T-helper 1 cell (primary cell): ENCODE results near the gene MAD1L1.
A peak's percentile ranks its signal among the peaks of the same experiment; 100 is the strongest.

Experiments used
- DNase-seq, 5 donors: peaks; one replicate each; pipeline ENCODE4 v3.0.0-alpha.2; 2012 to 2020

MAD1L1 gene

DNA sequence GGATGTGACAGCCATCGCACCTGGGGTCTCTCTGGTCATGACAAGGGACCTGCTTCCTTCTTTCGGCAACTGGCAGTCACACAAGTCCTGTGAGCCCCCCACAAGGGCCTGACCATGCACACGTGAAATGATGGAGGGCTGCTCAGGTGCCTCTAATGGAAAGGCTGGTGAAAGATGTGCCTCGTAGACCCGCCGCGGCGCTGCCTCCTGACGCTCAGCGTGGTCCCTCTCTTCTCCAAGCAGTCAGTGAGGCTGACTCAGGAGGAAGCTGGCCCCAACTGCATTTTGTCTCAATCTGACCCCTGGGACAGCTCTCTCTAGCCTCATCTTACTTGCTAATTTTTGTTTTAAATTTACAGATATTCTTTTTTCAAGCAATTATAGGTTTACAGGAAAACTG lies 100.9 kb downstream of the MAD1L1 start:
- DNase-seq, result no peak

DNA sequence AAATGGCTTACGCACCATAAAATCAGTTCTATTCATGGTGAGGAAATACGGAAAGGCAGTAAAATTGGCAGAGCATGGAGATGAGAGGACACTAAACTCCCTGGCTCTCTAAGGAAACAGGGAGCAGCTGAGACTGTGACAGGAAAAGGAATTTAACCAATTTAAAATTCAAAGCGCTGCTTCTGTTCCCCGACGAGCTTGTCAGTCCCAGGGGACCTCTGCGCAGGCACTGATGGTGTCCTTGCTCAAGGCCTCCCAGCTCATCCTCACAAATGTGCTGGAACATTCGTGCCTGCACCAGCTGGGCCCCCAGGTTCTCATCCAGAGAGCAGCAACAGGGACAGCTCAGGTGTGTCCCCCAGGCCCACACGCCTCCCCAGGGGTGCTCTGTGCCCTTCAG lies 101.4 kb downstream of the MAD1L1 start:
- DNase-seq, result no peak

DNA sequence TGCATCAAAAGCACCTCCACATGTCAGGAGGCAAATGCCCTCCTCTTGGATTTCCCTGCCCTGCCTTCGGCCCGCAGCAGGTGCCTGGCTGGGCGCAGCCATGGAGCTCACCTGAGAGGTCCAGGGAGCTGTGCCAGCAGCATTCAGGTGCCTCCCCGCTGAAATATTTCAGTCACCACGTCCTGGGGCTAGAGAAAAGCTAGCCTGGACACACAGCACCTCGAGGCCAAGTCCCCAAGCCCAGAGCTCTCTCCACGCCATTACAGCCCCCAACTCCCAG lies 102.7 kb downstream of the MAD1L1 start:
- no peak for DNase-seq

DNA sequence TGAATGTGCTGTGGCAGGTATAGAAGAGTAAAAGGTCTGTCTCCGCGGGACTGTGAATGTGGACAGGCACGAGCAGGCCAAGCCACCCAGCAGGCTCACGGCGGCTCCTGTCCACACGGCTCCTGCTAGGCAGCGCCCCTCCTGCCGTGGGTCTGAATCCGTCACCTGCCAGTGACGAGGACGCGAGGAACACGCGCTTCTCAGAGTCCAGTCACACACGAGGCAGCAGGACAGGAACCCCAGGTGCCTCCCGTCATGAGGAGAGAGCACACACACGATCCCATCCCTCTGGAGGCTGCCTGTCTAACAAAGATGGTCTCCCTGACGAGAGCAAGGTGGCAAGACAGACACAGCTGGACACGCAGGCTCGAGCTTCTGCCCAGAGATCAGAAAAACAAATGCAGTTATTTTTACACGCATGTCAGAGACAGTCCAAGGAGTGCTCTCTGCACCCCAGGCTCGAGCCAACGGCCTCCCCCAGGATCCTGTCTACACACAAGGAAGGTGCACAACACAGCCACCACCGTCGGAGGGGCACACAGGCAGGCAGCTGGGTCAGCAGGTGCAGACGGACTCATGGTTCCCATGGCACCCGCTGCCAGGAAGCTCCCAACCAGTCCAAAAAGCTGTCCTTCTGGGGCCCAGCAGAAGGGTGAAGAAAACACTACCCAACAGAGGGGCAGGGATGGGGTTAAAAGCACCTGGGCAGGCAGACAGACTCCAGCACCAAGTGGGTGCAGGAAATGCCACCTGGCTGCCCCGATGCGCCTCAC lies 103.2 kb downstream of the MAD1L1 start:
- DNase-seq, result no peak

DNA sequence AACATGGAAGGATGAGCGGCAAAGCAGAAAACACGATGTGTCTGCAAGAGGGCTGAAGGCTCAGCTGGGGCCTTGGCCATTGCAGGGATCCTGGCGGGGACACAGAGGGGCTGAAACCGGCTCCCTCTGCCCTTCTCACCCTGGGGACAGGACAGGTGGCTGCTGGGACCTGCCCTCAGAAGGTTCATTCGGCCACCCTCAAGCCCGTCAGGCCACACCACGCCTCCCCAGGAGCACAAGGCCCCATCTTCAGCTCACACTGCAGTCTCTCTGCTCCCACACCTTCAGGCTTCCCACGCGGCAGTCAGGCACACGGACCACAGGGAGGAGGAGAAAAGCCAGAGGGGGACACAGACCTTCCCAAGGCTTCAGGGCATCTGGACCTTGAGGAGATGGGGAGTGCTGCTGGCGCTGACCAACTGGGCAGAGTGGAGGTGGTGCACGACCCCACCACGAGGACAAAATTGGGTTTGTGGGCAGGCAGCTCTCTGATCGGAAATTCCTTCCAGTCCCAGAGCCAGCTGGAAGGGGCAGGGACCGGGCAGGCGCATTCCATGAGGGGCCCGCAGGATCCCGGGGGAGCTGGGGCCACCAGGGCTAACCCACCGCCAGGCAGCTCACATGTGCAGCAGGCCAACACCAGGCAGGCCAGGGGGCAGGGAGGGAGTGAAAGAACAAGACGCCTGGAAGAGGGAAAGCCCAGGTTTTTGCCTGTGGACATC lies 104.0 kb downstream of the MAD1L1 start:
- no peak for DNase-seq

DNA sequence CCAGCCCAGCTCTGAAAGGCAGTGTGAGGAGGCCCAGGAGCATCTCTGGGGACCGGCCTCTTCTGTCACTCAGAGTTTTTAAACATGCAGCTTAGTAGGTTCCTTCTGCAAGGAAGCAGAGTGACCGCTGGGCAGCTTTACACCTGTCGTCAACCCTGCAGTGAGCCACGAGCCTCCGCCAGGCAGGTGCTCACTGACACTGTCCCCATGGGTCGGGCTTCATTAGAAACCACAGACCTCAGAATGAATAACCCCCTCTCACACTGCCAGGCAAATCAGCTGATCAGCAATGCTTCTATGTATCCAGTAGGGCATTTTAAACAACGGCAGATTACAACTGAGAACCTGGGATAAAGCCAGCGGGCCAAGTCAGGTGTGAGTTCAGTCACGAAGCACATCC lies 106.1 kb downstream of the MAD1L1 start:
- no peak for DNase-seq

DNA sequence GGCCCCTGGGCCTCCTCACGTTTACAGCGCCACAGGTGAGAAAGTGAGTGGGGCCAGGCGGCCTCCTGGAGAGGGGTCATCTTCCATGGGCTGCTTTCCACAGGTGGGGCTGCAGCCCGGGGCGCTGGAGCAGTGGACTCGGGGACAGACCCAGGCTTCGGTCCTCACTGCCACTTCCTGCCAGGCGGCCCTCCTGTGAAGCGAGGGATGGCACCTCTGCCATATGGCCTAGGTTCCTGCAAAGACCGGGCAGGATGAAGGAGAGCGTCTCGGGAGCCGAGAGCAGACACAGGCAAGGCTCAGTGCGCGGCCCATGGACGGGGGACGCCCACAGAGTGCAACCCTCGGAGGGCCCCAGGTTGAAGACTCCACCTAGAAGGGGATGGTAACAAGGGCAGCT lies 106.8 kb downstream of the MAD1L1 start:
- no peak for DNase-seq

DNA sequence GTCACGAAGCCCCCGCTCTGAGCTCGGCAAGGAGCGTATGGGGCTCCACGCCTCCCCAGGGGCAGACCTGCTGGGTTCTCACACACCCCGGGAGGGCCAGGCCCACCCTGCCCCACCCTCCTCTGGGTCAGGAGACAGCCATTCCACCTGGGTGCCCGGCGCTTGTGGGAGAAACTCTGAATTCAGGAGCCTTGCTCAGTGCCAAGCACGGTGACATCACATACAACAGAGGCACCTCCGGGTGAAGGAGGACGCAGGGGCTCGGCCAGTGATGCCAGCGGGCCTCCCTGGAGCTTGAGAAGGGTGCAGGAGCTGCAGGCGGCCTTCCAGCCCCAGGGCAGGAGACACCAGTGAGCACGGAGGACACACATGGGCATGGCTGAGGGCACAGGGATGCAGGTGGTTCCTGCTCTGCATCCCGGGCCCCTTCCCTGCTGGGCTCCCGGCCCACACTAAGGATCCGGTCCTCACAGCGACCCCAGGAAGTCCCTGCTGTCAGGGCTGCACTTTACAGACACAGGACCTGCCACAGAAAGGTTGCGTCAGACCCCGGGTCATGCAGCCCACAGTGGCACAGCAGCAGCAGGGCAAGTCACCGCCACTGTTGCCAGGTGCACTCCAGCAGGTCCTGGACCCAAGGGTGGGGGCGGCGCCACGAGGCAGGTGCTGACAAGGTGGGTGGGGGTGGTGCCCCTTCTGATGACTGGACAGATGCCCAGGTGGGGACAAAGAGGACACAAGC lies 108.0 kb downstream of the MAD1L1 start:
- DNase-seq, result no peak

DNA sequence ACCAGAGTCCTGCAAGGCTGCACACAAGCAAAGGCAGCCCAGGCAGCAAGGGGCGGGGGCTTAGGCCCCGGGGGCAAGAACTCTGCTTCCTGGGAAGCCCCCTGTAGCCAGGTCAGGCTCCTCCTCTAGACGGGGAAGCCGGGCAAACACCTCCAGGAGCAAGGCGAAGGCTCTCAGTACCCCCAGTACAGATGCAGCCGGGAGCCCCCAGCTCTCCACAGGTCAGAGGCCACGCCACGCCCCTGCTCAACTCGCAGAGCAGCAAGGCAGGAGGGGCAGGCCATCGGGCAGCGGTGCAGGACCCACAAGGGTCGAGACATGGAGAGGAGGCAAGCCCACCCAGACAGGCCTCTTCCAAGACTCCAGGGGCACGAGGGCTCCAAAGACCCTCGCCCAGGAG lies 108.8 kb downstream of the MAD1L1 start:
- no peak for DNase-seq

DNA sequence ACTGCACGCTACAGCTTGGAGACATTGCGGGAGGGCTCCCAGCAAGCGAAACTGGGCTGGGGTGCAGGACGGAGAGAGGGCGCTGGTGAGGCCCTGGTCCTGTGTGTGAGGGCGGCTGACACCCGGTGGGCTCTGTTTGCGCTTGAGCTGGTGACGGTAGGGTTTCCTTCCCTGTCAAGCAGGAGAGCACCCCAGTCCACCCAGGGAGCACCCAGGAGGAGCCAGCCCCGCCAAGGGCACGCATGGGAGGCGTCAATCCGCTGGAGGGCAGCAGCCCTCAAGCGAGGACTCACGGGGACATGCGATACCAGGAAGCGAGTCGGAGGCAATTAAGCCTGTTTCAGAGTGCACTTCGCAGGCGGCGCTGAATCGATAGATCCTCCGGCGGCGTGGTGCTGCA lies 109.4 kb downstream of the MAD1L1 start:
- DNase-seq, result no peak

DNA sequence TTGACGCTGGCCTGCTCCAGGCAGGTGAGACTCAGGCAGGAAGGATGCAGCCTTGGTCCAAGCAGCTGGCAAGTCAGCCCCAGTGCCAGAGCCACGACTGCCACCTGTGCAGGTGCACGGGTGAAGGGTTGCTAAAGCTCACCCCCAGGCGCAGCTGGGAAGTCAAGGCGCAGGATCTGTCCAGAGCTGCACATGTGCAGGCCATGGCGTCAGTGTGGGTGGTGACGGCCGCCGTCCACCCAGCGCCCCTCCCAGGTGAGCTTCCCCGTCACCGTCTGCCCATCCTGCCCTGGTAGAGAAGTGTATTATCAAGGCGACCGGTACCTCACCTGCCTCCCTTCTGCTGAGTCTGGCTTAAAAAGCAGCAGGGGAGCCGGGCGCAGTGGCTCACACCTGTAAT lies 110.1 kb downstream of the MAD1L1 start:
- no peak for DNase-seq

DNA sequence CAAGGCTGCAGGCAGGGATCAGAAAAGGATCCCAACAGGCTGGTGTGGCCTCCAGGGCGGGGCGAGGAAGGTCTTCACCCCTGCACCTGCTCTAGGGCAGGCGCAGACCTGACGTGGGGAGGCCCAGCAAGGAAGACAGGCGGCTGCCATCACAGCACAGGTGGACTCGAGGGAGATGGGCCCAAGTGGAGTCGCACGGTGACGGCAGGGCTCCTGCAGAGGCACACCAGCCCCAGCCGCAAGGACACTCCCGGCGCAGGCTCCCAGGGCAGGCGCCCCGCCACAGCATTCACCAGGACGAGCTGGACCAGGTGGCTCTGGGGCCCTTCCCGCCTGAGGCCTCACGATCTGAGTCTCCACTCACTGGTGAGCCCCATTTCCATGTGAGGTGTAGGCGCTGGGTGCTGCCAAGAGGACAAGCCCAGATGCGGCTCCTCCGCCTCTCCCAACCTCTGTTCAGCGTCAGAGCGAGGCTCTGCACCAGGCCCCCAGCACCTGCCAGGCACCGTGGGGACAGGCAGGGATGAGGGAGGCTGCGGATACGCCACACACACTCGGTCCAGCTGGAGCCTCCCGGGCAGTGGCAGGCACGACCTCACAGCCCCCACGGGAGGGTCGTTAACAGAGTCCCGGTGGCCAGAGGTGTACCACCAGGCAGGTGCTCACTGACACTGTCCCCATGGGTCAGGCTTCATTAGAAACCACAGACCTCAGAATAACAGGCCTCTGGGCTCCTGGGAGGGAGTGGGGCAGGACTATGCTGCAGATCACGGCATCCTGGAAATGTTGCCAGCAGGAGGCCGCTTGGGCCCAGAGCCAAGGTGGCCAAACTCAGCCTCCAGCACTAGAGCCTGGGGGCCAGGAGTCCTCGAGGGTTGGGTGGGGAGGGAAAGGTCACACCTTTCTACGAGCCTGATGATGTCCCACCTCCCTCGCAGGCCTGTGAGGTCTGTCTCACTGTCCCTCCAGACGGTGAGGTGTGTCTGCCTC lies 111.6 kb downstream of the MAD1L1 start:
- no peak for DNase-seq

DNA sequence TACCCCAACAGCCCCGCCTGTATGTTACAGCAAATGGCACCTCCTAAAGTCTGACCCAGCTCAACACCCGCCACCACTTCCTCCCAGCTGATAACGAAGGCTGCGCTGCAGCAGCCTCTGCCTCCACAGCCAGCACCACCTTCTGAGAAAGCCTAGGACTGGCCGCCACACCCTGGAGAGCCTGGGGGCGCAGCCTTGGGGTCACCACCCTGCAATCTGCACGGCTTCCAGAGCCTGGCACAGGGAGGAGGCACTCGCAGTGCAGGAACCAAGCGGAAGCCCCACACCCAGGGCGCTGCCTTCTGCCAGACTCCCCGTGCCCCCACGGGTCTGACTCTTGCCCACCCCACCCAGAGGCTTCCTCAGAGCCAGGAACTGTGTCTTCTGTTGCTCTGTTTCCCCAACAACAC lies 112.5 kb downstream of the MAD1L1 start:
- peak in 2 of 5 donors; percentile 22 to 76 for DNase-seq

DNA sequence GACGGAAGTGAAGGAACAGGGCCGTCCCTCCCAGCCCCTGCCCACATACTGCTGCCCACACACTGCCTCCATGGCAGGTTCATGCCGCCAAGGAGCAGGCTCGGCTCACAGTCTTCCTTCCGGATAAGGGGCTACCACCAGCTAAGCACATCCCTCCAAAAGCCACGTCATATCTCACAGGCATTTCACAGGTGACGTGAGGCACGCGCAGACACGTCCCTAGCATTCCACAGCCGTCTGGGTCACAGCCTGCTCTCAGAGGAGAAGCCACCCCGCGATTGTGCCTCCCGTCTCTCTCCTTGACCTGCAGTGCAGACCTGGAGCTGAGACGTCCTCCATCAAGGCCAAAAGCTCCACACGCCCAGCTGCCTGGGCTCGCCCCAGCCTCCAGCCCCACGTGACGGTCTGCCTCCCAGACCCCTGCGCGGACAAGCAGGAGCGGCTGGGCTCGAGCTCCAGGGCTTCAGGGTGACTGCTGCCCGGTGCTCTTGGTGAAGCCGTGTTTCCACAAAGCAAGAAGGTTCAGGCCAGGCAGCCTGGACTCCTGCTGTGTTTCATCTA lies 114.0 kb downstream of the MAD1L1 start:
- no peak for DNase-seq

DNA sequence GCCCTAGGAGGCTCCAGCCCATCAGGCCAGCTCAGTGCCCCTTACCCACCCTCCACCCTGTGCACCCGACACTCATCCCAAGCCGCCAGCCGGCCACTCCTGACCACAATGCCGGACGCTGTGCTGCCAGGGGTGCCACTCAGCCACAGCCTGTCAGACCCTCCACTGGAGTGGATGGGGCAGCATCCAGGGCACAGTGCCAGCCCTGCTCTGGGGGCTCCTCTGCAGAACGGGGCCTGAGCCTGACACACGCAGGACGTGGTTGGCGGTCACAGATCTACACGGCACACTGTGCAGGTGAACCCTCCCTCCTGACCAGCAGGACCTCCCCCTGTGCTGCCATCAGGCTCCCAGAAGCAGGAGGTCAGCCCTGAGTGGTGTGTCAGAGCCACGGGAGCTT lies 114.7 kb downstream of the MAD1L1 start:
- no peak for DNase-seq

DNA sequence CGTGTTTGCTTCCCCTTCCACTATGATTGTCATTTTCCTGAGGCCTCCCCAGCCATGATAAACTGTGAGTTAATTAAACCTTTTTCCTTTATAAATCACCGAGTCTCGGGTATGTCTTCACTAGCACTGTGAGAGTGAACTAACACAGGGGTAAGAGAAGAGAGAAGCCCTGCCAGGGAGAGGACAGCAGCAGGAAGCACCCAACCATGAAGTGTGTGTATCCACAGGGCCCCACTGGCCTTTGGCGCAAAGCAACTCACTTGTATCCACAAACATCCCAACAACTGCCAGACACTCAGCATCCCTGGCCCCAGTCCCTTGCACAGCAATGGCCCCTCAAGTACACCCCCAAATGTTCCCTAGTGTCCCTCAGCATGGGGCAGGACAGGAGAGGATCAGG lies 115.1 kb downstream of the MAD1L1 start:
- DNase-seq, result no peak

DNA sequence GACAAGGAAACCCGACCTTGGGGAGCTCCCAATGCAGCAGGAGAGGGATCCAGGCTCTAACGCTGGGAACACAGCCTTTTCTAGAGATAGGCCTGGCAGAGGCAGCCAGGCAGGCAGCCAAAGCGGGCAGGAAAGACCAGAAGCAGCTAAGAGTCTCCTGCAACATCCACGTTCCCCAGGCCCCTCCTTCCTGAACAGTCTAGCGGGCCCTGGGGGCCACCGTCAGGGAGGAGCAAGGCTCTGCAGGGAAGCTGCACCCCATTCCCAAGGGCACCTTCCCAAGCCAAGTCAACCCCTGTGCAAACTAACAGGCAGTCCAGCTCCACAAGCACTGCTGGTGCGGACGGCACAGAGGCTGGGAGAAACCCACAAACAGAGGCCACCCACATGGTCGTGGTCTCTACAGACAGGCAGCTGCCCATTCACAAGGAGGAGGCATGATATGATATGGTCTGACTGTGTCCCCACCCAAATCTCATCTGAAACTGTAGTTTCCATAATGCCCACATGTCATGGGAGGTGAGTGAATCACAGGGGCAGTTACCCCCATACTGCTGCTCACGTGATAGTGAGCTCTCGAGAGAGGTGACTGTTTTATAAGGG lies 115.7 kb downstream of the MAD1L1 start:
- no peak for DNase-seq

DNA sequence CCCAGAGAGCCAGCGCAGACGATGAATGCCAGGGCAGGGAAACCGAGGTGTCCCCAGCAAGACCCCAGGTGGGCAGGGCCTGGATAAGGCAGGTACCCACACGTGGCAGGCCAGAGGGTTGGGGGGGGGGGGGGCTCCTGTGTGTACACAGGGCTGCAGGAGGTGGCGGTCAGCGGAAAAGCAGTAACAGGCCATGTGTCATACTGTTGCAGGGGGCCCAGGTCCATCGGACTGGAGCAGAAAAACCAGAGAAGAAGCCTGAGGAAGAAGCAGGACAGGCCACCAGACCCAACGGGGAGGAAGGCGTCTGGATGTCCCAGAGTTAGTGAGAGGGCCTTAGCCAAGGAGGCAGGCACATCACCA lies 116.3 kb downstream of the MAD1L1 start:
- no peak for DNase-seq

DNA sequence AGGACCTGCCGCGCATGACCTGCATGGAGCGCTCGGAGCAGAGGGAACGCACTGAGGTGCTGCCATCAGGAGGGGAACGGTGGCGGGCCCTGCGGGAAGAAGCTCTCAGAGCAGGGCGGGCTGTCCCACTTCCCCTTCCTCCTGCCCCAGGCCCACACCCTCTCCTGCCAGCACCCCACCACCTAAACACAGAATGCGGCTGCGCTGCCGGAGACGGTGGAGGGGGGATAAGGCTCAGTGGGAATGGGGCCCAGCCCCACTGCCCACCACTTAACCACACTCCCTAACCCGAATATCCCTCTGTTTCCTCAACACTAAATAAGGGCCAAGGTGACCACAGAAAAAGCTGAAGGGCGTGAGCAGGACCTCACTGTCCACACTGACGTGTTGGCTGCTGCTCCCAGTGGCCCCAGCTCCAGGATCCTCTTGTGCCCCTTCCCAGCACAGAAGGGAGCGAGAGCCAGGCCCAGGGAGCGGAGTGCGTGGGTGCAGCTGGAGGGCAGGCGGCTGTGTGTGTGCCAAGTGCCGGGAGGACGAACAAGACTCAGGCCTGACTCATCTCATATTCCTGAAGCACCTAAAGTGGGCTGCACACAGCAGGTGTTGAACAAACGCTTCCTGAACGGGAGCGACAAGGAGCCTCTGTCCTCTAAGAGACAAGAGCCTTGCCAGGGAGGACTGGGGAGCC lies 116.8 kb downstream of the MAD1L1 start:
- DNase-seq, result no peak

DNA sequence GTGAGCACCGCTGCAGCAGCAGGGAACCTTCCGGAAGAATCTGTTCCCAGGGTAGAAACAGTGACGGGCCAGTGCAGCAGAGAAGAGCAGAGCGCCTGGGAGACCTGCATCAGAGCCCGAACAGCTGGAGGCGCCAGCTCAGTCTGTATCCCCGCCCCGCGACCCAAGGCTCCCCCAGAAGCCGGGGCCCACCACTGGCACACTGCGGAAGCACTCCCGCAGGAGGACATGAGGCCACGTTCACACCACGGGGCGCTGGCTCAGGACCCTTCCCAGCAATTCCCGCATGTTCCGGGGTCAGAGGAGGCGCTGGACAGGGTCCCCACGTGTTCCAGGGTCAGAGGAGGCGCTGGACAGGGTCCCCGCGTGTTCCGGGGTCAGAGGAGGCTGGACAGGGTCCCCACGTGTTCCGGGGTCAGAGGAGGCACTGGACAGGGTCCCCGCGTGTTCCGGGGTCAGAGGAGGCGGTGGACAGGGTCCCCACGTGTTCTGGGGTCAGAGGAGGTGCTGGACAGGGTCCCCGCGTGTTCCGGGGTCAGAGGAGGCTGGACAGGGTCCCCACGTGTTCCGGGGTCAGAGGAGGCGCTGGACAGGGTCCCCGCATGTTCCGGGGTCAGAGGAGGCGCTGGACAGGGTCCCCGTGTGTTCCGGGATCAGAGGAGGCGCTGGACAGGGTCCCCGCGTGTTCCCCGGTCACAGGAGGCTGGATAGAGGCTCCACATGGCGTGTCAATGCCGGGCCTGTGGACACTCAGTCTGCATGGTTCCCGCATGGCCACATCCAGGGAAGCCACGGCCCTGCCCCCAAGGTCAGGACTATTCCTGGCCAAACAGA lies 117.6 kb downstream of the MAD1L1 start:
- no peak for DNase-seq

DNA sequence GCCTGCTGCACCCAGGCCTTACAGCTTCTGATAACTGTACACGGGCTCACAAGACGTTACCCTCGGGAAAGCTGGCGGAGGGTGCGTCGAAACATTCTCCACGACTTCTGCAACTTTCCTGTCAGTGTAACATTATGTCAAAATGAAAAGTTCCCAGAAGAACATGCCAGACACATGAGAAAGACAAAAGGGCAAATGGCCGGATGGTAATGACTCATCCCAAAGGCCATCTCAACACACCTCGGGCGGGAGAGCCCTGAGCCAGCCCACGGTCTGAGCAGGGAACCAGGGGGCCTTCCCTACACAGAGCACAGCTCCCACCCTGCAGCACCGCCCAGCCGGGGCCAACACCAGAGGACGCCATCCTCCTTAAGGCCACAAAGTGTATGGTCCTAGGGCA lies 118.7 kb downstream of the MAD1L1 start:
- DNase-seq, result no peak
